Loucy (cell line): Measurements from ENCODE around the gene TMEM129.

Experiments used
- H2AFZ ChIP-seq: fragments of 200-600 bp; sonication (generic); 2 replicates; pipeline ENCODE4 v1.6.0; 2016; ENCODE audit warnings: antibody characterized with exemption, mild to moderate bottlenecking, low read length, moderate library complexity
- H3F3A ChIP-seq: fragments of 200-600 bp; 2 replicates; pipeline ENCODE4 v1.6.0; 2016; ENCODE audit warnings: antibody characterized with exemption, low read depth, mild to moderate bottlenecking
- H3K27me3 ChIP-seq: fragments of 200-600 bp; sonication (generic); 2 replicates; pipeline ENCODE4 v1.6.1; 2014; ENCODE audit warnings: low read length, mild to moderate bottlenecking; ENCODE audit not compliant: insufficient read depth, poor library complexity, severe bottlenecking
- H3K36me3 ChIP-seq: fragments of 200-600 bp; sonication (generic); 2 replicates; pipeline ENCODE4 v1.6.1; 2016; ENCODE audit warnings: low read length; ENCODE audit not compliant: insufficient read depth
- H3K4me1 ChIP-seq: fragments of 200-600 bp; sonication (generic); 2 replicates; pipeline ENCODE4 v1.5.1; 2014; ENCODE audit warnings: low read length, mild to moderate bottlenecking; ENCODE audit not compliant: insufficient read depth, poor library complexity, severe bottlenecking
- H3K4me2 ChIP-seq: fragments of 200-600 bp; sonication (generic); 2 replicates; pipeline ENCODE4 v1.6.0; 2014; ENCODE audit warnings: antibody characterized with exemption, low read length, low read depth, mild to moderate bottlenecking; ENCODE audit not compliant: poor library complexity, severe bottlenecking
- H3K4me3 ChIP-seq: fragments of 200-600 bp; sonication (generic); 2 replicates; pipeline ENCODE4 v1.5.1; 2014; ENCODE audit warnings: low read length, mild to moderate bottlenecking, mixed read lengths; ENCODE audit not compliant: poor library complexity, severe bottlenecking
- H3K79me2 ChIP-seq: fragments of 200-600 bp; sonication (generic); 2 replicates; pipeline ENCODE4 v1.6.1; 2014; ENCODE audit warnings: low read length; ENCODE audit not compliant: insufficient read depth
- H3K9ac ChIP-seq: fragments of 200-600 bp; sonication (generic); 2 replicates; pipeline ENCODE4 v1.6.0; 2014; ENCODE audit warnings: mild to moderate bottlenecking, low read depth, low read length, moderate library complexity; ENCODE audit not compliant: poor library complexity, severe bottlenecking
- H3K9me2 ChIP-seq: fragments of 200-600 bp; sonication (generic); replicated peaks from 2 replicates; pipeline ENCODE4 v1.6.1; 2016; ENCODE audit warnings: low read depth, low read length, mixed read lengths
- H3K9me3 ChIP-seq: fragments of 200-600 bp; sonication (generic); 2 replicates; pipeline ENCODE4 v1.6.1; 2014; ENCODE audit warnings: mild to moderate bottlenecking, antibody characterized with exemption, low read length, low read depth; ENCODE audit not compliant: insufficient read depth
- H4K20me1 ChIP-seq: fragments of 200-600 bp; sonication (generic); 2 replicates; pipeline ENCODE4 v1.6.0; 2014; ENCODE audit warnings: antibody characterized with exemption, low read length, mild to moderate bottlenecking; ENCODE audit not compliant: insufficient read depth, poor library complexity, severe bottlenecking
- CTCF ChIP-seq: fragments of 200-600 bp; sonication (generic); conservative IDR thresholded peaks from 2 replicates; pipeline ENCODE4 v1.5.1; 2014; ENCODE audit warnings: mild to moderate bottlenecking, antibody characterized with exemption, low read length
- EZH2phosphoT487 ChIP-seq: fragments of 200-600 bp; IDR thresholded peaks from 2 replicates; pipeline ENCODE4 v1.6.1; 2018; ENCODE audit warnings: antibody characterized with exemption, mild to moderate bottlenecking, moderate library complexity, borderline replicate concordance

TMEM129 gene

GRCh38 chr4:1712216-1713002 is 8.7 kb downstream of the TMEM129 start, which contains the start of gene SLBP:
SLBP (minus strand) TSS chr4:1712319; CDS start chr4:1712188, 131 bp downstream.
- Histone ChIP-seq H3K79me2 (peaks cover 92% of the 10 kb centered on the region), H3F3A (no peaks in the 10 kb centered on the region), H4K20me1 (peaks cover 74% of the 10 kb centered on the region)

GRCh38 chr4:1711571-1712215 is 9.4 kb downstream of the TMEM129 start:
- H3K79me2 ChIP-seq, result peaks cover 88% of the 10 kb centered on the region
- H3K9ac ChIP-seq, result peak overlapping the region; percentile 91
- no peaks in the 10 kb centered on the region for H3K9me2 ChIP-seq
- no peaks in the 10 kb centered on the region for H3K9me3 ChIP-seq
- H4K20me1 ChIP-seq, result peaks cover 73% of the 10 kb centered on the region
- peaks cover 49% of the 10 kb centered on the region for H3K4me1 ChIP-seq
- H3K27me3 ChIP-seq, result no peaks in the 10 kb centered on the region
- H3K36me3 ChIP-seq, result no peaks in the 10 kb centered on the region
- TF ChIP-seq EZH2phosphoT487, result no peak
- no peak for TF ChIP-seq CTCF
- peak overlapping the region; percentile 95 for H3K4me3 ChIP-seq
- peak overlapping the region; percentile 81 for H3K4me2 ChIP-seq
- H2AFZ ChIP-seq, result peak overlapping the region; percentile 1; the same call in 1 of the 2 replicates
- no peaks in the 10 kb centered on the region for H3F3A ChIP-seq

More at GRCh38 chr4:1712216-1713002, 8.7 kb downstream of the TMEM129 start, which contains the start of gene SLBP:
- H3K36me3 ChIP-seq, result no peaks in the 10 kb centered on the region
- H2AFZ ChIP-seq, result peak within 1 kb of the TSS; percentile 87
- no peaks in the 10 kb centered on the region for H3K27me3 ChIP-seq
- no peak for TF ChIP-seq EZH2phosphoT487
- no peak for TF ChIP-seq CTCF
- peak within 1 kb of the TSS; percentile 91 for H3K9ac ChIP-seq
- no peaks in the 10 kb centered on the region for H3K9me2 ChIP-seq
- no peaks in the 10 kb centered on the region for H3K9me3 ChIP-seq
- H3K4me2 ChIP-seq, result peak within 1 kb of the TSS; percentile 81
- peaks cover 49% of the 10 kb centered on the region for H3K4me1 ChIP-seq
- peak within 1 kb of the TSS; percentile 95 for H3K4me3 ChIP-seq

- H3K4me1 ChIP-seq, result peaks cover 49% of the 10 kb centered on the region
- peaks cover 88% of the 10 kb centered on the region for H3K79me2 ChIP-seq
- peaks cover 5% of the 10 kb centered on the region; the same call in 1 of the 2 replicates for H3K36me3 ChIP-seq
- H3K9ac ChIP-seq, result peak overlapping the region; percentile 91
- H3K9me2 ChIP-seq, result no peaks in the 10 kb centered on the region
- H3F3A ChIP-seq, result no peaks in the 10 kb centered on the region
- TF ChIP-seq CTCF (no peak), EZH2phosphoT487 (no peak)
- no peak overlapping the region for H2AFZ ChIP-seq
- peak overlapping the region; percentile 81 for H3K4me2 ChIP-seq
- peaks cover 76% of the 10 kb centered on the region for H4K20me1 ChIP-seq
- H3K4me3 ChIP-seq, result peak overlapping the region; percentile 95
- no peaks in the 10 kb centered on the region for H3K27me3 ChIP-seq
- no peaks in the 10 kb centered on the region for H3K9me3 ChIP-seq
Measured at GRCh38 chr4:1711055-1711570, 10.0 kb downstream of the TMEM129 start.
